ENCODE results near the gene SLC25A10.

The SLC25A10 gene

DNA sequence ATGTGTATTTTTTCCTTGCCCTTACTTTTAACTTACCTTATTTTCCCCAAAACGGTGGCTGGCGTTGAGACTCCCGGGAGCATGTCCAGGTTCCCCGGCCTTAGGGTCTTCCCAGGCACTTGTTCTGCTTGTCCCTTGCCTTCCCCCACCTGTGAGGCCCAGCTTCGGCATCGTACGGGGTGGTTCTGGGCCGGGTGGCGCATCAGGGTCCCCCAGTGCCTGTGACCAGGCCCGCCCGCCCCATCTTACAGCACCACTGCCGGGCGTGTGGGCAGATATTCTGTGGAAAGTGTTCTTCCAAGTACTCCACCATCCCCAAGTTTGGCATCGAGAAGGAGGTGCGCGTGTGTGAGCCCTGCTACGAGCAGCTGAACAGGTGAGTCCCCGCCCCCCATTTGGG, 20.9 kb upstream of the SLC25A10 start:
- H3K4me3 ChIP-seq (ENCODE audit: low read depth, low read length): no peak overlapping the region
- in situ Hi-C loops (cut with HindIII; ENCODE audit: low sequenced_read_pairs): no loop called here
- DNase-seq (ENCODE audit: low read depth, low spot score): no peak
- TF ChIP-seq, protein P1, sequence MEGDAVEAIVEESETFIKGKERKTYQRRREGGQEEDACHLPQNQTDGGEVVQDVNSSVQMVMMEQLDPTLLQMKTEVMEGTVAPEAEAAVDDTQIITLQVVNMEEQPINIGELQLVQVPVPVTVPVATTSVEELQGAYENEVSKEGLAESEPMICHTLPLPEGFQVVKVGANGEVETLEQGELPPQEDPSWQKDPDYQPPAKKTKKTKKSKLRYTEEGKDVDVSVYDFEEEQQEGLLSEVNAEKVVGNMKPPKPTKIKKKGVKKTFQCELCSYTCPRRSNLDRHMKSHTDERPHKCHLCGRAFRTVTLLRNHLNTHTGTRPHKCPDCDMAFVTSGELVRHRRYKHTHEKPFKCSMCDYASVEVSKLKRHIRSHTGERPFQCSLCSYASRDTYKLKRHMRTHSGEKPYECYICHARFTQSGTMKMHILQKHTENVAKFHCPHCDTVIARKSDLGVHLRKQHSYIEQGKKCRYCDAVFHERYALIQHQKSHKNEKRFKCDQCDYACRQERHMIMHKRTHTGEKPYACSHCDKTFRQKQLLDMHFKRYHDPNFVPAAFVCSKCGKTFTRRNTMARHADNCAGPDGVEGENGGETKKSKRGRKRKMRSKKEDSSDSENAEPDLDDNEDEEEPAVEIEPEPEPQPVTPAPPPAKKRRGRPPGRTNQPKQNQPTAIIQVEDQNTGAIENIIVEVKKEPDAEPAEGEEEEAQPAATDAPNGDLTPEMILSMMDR (IDR thresholded peaks at IDR 0.05; ENCODE audit: low read depth, low read length): no peak

DNA sequence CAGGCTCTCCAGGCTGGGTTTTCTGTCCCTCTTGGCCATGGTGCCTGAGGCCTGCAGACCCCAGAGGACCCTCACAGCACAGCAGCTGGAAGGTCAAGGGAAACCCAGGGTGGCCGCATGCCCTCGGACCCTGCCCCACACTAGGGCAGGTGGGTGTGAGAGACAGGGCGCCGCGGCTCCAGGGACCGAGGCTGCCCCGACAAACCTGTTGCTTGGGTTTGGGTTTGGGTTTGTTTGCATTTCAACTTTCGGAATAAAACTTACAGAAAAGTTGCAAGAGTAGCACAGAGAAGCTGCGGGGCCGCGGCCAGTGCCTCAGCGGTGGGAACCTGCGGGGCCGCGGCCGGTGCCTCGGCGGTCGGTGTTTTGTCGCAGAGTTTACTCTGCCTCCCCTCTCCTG, 20.5 kb upstream of the SLC25A10 start:
- TF ChIP-seq, protein P1 (IDR thresholded peaks at IDR 0.05; ENCODE audit: low read depth, low read length): no peak
- in situ Hi-C loops (cut with HindIII; ENCODE audit: low sequenced_read_pairs): no loop called here
- H3K4me3 ChIP-seq (ENCODE audit: low read depth, low read length): no peak overlapping the region
- DNase-seq (ENCODE audit: low read depth, low spot score): no peak

DNA sequence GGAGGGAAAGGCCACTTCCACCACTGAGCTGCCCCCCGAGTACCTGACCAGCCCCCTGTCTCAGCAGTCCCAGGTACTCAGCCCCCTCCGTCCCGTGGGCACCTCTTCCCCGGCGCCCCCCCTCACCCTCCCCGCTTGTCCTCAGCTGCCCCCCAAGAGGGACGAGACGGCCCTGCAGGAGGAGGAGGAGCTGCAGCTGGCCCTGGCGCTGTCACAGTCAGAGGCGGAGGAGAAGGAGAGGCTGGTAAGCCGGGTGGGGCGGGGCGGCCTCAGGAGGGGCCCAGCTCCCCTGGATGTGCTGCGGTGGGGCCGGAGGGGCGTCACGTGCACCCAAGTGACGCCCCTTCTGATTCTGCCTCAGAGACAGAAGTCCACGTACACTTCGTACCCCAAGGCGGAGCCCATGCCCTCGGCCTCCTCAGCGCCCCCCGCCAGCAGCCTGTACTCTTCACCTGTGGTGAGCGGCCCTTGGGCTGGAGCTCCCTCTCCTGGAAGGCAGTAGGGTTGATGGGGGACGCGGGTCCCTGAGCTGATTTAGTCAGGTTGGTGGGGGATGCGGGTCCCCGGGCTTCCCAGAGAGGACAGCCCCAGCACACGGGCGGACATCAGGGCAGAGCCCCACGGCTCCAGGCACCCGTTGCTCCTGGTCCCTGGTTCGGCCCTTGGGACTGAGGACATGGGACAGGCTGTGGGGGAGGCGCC, 18.4 kb upstream of the SLC25A10 start:
- no peak overlapping the region for H3K4me3 ChIP-seq (ENCODE audit: low read depth, low read length)
- TF ChIP-seq, protein P1 (IDR thresholded peaks at IDR 0.05; ENCODE audit: low read depth, low read length): no peak
- in situ Hi-C loops (cut with HindIII; ENCODE audit: low sequenced_read_pairs): no loop called here
- DNase-seq (ENCODE audit: low read depth, low spot score): no peak

DNA sequence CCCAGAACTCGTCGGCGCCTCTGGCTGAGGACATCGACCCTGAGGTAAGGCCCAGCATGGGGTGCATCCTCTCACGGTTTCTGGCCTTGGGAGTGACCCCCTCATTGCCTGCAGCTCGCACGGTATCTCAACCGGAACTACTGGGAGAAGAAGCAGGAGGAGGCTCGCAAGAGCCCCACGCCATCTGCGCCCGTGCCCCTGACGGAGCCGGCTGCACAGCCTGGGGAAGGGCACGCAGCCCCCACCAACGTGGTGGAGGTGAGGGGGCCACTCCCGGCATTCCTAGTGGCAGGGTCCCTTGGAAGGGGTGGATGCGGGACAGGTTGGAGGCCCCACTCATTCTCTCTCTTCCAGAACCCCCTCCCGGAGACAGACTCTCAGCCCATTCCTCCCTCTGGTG, 17.3 kb upstream of the SLC25A10 start:
- in situ Hi-C loops (cut with HindIII; ENCODE audit: low sequenced_read_pairs): no loop called here
- H3K4me3 ChIP-seq (ENCODE audit: low read depth, low read length): no peak overlapping the region
- TF ChIP-seq, protein P1 (IDR thresholded peaks at IDR 0.05; ENCODE audit: low read depth, low read length): no peak
- no peak for DNase-seq (ENCODE audit: low read depth, low spot score)

DNA sequence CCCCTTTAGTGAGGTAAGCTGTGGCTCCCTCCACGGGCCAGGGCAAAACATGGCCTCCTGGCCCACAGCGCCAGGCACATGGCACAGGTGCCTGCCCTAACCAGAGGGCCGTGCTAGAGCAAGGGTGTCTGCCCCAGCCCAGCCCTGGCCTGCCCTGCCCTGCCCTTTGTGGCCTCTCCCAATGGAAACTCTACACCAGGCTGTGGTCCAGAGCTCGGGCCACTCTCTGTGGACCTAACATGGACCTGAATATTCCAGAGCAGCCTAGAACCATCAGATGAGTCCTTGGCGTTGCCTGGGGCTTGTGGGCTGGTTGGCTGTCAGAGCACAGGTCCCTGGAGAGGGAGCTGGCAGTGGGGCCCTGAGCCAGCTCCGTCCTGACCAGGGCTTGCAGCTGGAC, 16.9 kb upstream of the SLC25A10 start:
- H3K4me3 ChIP-seq (ENCODE audit: low read depth, low read length): no peak overlapping the region
- TF ChIP-seq, protein P1 (IDR thresholded peaks at IDR 0.05; ENCODE audit: low read depth, low read length): no peak
- in situ Hi-C loops (cut with HindIII; ENCODE audit: low sequenced_read_pairs): no loop called here
- no peak for DNase-seq (ENCODE audit: low read depth, low spot score)

DNA sequence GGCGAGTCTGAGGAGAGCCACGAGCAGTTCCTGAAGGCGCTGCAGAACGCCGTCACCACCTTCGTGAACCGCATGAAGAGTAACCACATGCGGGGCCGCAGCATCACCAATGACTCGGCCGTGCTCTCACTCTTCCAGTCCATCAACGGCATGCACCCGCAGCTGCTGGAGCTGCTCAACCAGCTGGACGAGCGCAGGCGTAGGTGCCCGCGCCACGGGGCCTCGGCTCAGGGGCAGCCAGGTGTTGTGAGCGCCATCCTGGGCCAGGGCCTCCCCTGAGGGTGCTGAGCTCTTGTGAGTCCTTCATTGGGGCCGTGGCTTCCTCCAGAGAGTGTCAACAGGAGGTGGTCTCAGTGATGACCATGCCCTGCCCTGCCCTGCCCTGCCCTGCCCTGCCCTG, 16.3 kb upstream of the SLC25A10 start:
- in situ Hi-C loops (cut with HindIII; ENCODE audit: low sequenced_read_pairs): no loop called here
- no peak for DNase-seq (ENCODE audit: low read depth, low spot score)
- no peak overlapping the region for H3K4me3 ChIP-seq (ENCODE audit: low read depth, low read length)
- TF ChIP-seq, protein P1 (IDR thresholded peaks at IDR 0.05; ENCODE audit: low read depth, low read length): no peak
